BE2C (cell line): ENCODE measurements around the gene TEF.

ENCODE experiments used
- DNase-seq: peaks from one replicate; pipeline ENCODE4 v3.0.0-alpha.2; 2020
- H3K27me3 ChIP-seq: fragments of 250-450 bp; sonication (Bioruptor Pico); 2 replicates; pipeline ENCODE4 v1.5.1; 2020; ENCODE audit warnings: mild to moderate bottlenecking
- H3K36me3 ChIP-seq: fragments of 250-450 bp; sonication (Bioruptor Pico); 2 replicates; pipeline ENCODE4 v1.5.1; 2020; ENCODE audit warnings: mild to moderate bottlenecking
- H3K4me1 ChIP-seq: fragments of 250-450 bp; sonication (Bioruptor Pico); 2 replicates; pipeline ENCODE4 v1.5.1; 2020
- H3K4me3 ChIP-seq: 2 replicates; pipeline ENCODE4 v1.5.1; 2011; ENCODE audit warnings: low read depth, low read length
- H3K9me3 ChIP-seq: fragments of 250-450 bp; sonication (Bioruptor Pico); 2 replicates; pipeline ENCODE4 v1.5.1; 2020
- TF ChIP-seq, protein P1 (sequence below): IDR thresholded peaks from 2 replicates; pipeline ENCODE4 v1.5.1; 2012; ENCODE audit warnings: mild to moderate bottlenecking, low read depth, low read length

Gene TEF

GRCh38 chr22:41411021-41411851 lies 29.5 kb downstream of the TEF start:
- H3K27me3 ChIP-seq: no peaks in the 10 kb centered on the region
- no peaks in the 10 kb centered on the region for H3K9me3 ChIP-seq
- no peaks in the 10 kb centered on the region for H3K36me3 ChIP-seq
- TF ChIP-seq, protein P1, sequence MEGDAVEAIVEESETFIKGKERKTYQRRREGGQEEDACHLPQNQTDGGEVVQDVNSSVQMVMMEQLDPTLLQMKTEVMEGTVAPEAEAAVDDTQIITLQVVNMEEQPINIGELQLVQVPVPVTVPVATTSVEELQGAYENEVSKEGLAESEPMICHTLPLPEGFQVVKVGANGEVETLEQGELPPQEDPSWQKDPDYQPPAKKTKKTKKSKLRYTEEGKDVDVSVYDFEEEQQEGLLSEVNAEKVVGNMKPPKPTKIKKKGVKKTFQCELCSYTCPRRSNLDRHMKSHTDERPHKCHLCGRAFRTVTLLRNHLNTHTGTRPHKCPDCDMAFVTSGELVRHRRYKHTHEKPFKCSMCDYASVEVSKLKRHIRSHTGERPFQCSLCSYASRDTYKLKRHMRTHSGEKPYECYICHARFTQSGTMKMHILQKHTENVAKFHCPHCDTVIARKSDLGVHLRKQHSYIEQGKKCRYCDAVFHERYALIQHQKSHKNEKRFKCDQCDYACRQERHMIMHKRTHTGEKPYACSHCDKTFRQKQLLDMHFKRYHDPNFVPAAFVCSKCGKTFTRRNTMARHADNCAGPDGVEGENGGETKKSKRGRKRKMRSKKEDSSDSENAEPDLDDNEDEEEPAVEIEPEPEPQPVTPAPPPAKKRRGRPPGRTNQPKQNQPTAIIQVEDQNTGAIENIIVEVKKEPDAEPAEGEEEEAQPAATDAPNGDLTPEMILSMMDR: no peak
- no peak for DNase-seq
- H3K4me1 ChIP-seq: no peaks in the 10 kb centered on the region
- no peak overlapping the region for H3K4me3 ChIP-seq

DNA sequence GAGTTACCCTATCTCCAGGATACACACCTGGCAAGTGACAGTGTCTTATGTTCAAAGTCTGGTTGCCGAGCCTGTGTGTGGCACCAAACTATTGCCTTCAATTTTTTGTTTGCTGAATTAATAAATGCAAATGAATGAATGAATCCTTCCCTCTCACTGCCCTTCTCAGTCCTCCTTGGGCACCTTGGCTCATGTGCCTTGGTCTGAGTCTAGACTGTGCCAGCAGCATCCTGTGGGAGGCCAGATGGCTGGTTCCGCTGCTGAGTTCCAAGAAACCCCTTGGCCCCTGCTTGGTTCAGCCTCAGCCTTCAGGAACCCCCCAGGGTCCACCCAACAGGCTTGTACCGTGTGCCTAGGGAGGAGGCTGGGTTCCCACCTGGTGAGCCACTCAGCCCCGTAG lies 33.8 kb downstream of the TEF start:
- no peak for DNase-seq
- TF ChIP-seq, protein P1: no peak
- no peaks in the 10 kb centered on the region for H3K9me3 ChIP-seq
- H3K4me3 ChIP-seq: no peak overlapping the region
- no peaks in the 10 kb centered on the region for H3K27me3 ChIP-seq
- H3K36me3 ChIP-seq: no peaks in the 10 kb centered on the region
- H3K4me1 ChIP-seq: no peaks in the 10 kb centered on the region; the same call in 1 of the 2 replicates

- TF ChIP-seq, protein P1: no peak
- Histone ChIP-seq H3K36me3 (no peaks in the 10 kb centered on the region), H3K27me3 (no peaks in the 10 kb centered on the region), H3K9me3 (no peaks in the 10 kb centered on the region), H3K4me3 (no peak overlapping the region), H3K4me1 (no peaks in the 10 kb centered on the region; the same call in 1 of the 2 replicates)
- DNase-seq: no peak
These were observed 36.1 kb downstream of the TEF start for GRCh38 chr22:41417622-41418390.

DNA sequence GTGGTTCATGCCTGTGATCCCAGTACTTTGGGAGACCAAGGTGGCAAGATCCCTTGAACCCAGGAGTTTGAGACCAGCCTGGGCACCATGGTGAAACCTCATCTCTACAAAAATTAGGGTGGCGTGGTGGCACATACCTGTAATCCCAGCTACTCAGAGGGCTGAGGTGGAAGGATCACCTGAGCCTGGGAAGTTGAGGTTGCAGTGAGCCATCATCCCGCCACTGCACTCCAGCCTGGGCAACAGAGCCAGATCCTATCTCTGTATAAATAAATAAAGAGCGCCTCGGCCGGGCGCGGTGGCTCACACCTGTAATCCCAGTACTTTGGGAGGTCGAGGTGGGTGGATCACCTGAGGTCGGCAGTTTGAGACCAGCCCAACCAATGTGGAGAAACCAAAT lies 37.0 kb downstream of the TEF start:
- Histone ChIP-seq H3K4me1 (no peaks in the 10 kb centered on the region; the same call in 1 of the 2 replicates), H3K9me3 (no peaks in the 10 kb centered on the region), H3K4me3 (no peak overlapping the region), H3K27me3 (no peaks in the 10 kb centered on the region), H3K36me3 (no peaks in the 10 kb centered on the region)
- TF ChIP-seq, protein P1: no peak
- DNase-seq: no peak

DNA sequence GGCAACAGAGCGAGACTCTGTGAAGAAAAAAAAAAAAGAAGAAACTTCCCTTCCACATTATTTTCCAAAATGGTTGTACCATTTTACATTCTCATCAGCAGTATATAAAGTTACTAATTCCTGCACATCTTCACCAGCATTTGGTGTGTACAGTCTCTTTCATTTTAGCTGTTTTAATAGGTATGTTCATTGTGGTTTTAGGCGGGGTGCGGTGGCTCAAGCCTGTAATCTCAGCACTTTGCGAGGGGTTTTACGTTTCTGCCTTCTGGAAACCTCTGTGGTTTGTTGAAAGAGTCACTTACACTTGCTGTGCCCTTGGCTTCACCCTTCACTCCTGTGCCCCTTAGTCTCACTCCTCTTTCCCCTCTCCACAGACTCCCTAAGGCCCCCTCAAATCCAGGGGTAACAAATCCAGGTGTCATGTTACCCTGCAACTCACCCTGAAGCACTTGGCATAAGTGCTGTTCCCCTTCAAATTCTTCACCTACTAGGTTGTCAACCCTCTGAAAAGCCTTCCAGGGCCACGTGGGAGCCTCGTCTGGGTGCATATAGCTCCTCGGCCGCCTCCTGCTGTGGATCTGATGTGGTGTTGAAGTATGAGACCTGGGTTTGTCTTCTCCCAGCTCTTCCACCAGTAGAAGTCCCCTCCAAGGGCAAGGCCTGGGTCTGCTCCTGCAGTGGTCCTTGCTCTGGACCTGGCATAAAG lies 44.1 kb downstream of the TEF start:
- no peaks in the 10 kb centered on the region for H3K27me3 ChIP-seq
- H3K4me1 ChIP-seq: no peaks in the 10 kb centered on the region
- TF ChIP-seq, protein P1: no peak
- H3K9me3 ChIP-seq: no peaks in the 10 kb centered on the region
- DNase-seq: no peak
- no peak overlapping the region for H3K4me3 ChIP-seq
- no peaks in the 10 kb centered on the region for H3K36me3 ChIP-seq
